Mammary epithelial cell (primary cell): ENCODE results near the gene WWP2.

ENCODE experiments used
- CTCF ChIP-seq, 2 donors: IDR thresholded peaks in 1 of 2; conservative IDR thresholded peaks in 1 of 2; 2 replicates each; pipeline ENCODE4 v1.5.1; 2011 to 2012; ENCODE audit warnings: inconsistent platforms in 2 of 2, low read length in 2 of 2, mild to moderate bottlenecking in 2 of 2, control low read depth in 1 of 2, low read depth in 1 of 2; ENCODE audit not compliant: insufficient read depth in 1 of 2; ENCODE audit errors: extremely low read depth in 1 of 2
- EZH2 ChIP-seq: IDR thresholded peaks from 2 replicates; pipeline ENCODE4 v1.6.1; 2012; ENCODE audit warnings: low read length, inconsistent platforms, borderline replicate concordance

- no peak for TF ChIP-seq CTCF (conservative IDR thresholded peaks at IDR 0.05 in 1 of 2, IDR thresholded peaks at IDR 0.05 in 1 of 2; ENCODE audit: extremely low read depth in 1 of 2, insufficient read depth in 1 of 2, low read depth in 1 of 2, low read length in 2 of 2)
- no peak for TF ChIP-seq EZH2
Measured at GRCh38 chr16:69936751-69937211, 174.6 kb downstream of the WWP2 start.
